Activated CD8-positive, alpha-beta memory T cell treated with anti-CD3 and anti-CD28 coated beads, Interleukin-2, amount 50 U/mL, for 24 hours (primary cell): ENCODE measurements around the gene ZBTB26.
A peak's percentile ranks its signal among the peaks of the same experiment; 100 is the strongest.

Source experiments
- DNase-seq: peaks from one replicate; pipeline ENCODE4 v3.0.0-alpha.2; 2020; ENCODE audit errors: extremely low read depth

ZBTB26 gene, protein sequence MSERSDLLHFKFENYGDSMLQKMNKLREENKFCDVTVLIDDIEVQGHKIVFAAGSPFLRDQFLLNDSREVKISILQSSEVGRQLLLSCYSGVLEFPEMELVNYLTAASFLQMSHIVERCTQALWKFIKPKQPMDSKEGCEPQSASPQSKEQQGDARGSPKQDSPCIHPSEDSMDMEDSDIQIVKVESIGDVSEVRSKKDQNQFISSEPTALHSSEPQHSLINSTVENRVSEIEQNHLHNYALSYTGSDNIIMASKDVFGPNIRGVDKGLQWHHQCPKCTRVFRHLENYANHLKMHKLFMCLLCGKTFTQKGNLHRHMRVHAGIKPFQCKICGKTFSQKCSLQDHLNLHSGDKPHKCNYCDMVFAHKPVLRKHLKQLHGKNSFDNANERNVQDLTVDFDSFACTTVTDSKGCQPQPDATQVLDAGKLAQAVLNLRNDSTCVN

DNA sequence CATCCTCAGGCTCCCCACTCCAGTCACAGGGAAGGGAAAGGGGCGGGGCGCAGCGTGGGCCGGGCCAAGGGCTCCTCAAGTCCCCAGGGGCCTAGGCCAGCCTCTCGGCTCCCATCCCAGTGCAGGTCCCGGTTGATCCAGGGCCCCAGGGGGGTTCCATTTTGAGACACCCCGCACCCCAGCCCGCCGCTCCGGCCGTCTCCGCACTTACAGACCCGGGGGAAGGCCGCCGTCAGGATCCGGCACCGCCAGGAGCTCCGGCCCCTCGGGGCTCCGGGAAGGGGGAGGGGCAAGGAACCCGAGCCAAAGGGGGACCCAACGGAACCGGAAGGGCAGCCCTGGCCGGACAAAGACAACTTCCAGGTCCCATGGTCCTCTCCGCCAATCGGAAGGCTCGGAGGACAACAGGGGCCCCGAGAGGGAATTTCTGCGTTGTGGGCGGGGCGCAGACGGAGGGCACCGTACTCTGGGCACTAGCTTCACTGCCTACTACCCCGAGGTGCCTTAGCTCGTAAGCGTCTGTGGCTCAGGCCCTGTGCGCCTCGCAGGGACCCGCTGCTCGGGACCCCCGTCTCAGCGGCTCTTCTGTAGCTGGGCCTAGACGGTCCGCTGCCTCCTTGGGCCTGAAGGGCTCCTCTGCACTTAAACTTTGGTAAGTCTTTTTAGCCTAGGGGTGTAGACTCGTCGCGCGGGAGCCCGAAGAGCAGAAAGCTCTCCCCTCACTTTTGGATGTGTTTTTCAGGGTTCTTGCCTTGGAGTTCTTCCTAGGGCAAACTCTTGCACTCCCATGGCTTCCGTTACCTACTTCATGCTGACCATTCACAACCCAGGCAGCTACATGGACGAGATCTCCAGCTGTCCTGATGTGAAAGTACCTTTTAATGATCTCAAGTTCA, at the start of gene ZBTB26:
TSS of gene ZBTB26 (minus strand) at position 287 of the 896 bp plus-strand sequence. CDS start 11,578 bp downstream, outside the sequence.
- peak; percentile 85 for DNase-seq

DNA sequence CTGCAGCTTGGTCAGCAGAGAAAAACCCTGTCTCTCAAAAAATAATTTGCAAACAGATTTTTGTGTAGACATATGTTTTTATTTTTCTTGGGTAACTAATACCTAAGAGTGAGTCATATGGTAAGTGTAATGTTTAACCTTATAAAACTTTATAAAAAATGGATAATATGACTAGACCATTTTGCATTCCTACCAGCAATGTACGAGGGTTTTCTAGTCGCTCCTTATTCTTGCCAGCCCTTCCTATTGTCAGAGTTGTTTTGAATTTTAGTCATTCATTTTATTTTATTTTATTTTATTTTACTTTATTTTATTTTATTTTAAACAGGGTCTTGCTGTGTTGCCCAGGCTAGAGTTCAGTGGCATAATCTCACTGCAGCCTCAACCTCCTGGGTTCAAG, 47.3 kb upstream of the ZBTB26 start:
- DNase-seq, result no peak

DNA sequence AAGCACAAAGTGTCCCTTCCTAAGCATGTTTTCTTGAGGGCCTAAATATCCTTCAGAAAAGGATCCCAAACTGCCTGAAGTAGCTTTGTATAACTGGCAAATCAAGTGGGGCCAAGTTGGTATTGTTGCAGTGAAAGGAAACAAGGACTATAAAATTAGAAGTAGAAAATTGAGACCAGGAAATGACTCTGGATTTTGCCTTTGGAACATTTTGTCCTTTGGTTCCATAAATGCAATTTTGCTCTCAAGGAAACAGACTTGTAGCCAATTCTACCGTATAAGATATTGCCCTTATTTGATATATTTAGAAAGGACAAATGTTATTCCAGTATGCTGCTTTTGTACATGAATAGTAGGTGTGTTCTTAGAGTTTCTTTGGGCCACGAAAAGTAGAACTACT, 43.9 kb upstream of the ZBTB26 start:
- DNase-seq, result no peak

GRCh38 chr9:122961139-122961538, 29.8 kb upstream of the ZBTB26 start:
- no peak for DNase-seq

DNA sequence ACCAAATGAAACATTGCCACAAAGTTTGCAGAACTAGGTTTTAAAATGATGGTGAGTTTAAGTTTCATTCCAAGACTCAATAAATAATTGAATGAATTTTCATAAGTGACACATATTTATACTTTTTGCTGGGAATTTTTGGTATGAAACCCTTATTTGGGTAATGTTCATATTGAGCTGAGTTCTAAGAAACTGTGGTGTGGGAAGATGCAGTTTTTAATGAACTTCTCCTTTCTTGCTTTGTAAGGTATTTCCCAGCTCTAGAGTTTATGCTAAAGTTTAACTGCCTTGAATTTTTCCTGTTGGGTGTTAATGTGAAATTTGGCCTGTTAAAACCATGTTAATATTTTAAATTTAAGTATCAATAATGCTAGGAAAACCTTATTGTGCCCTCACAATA, 24.6 kb upstream of the ZBTB26 start:
- DNase-seq, result no peak

DNA sequence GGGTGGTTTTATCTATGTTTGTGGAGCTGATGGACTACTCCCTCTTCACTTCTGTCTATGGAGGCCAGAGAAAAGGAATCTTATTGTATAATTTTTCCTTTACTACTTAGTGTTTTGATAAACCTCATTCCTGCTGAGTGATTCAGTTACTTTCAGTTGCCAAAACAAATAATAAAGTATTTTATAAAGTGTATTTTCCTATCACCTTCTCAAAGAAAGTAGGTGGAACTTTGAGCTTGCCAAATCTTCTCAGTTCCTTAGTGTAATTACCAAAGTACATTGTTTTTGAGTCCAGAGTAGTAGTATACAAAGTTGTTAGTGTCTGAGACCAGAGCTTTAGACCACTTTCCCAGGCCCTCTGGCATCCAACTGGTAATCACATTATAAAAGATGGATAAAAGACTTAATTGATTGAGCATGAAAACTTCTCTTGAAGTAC, 23.0 kb upstream of the ZBTB26 start:
- no peak for DNase-seq

GRCh38 chr9:122951056-122951455, 19.7 kb upstream of the ZBTB26 start:
- no peak for DNase-seq

GRCh38 chr9:122950263-122950662, 19.0 kb upstream of the ZBTB26 start:
- no peak for DNase-seq

DNA sequence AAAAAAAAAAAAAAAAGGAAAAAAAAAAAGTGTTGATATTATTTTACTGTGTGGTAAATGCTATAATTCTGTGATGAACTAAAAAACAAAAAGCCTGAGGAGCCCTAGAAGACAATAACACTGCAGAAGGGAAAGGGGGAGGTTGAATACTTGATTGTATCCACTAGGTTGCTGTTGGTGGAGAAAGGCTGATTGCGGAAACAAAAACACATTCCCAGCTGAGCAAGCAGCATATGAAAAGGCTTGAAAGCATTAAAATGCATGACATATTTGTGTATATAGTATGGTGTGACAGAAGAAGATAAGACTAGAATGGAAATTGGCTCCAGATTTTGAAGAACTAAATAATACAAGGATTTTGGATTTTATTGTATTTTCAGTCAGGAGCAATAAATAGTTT, 18.4 kb upstream of the ZBTB26 start:
- no peak for DNase-seq

- no peak for DNase-seq
Measured at GRCh38 chr9:122948313-122948712, 17.0 kb upstream of the ZBTB26 start.

- no peak for DNase-seq
Measured at GRCh38 chr9:122946461-122947005, 15.2 kb upstream of the ZBTB26 start.

- DNase-seq, result no peak
Measured at GRCh38 chr9:122944960-122945888, 13.9 kb upstream of the ZBTB26 start.

DNA sequence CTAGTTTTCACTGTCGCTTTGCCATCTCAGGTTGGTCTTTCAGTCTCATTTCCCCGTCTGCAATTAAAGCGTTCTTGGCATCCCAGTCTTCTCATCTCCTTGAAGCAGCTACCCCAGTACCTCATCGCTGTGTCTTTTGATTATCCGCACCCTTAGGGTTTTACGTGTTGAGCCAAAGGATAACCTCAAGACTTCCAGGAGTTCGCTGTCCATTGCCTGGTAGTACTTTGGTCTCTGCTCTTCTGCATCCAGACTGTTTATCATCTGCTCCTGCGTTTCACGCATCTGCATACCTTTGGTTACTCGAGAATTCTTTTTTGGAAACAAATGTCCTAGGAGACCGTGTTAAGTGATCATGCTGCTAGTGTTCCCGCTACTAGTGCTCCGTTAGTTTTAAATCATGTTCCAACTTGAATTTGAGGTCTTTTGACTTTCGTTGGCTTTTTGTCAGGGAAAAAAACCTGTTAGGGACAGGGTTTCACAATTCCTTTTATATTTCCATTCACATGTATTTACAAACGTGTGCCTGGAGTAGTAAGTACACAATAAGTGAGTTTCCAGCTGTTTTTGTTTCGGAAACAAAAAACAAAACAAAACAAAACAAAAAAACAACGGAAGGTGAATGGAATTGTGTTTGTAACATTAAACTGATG, 10.4 kb upstream of the ZBTB26 start:
- DNase-seq, result no peak

DNA sequence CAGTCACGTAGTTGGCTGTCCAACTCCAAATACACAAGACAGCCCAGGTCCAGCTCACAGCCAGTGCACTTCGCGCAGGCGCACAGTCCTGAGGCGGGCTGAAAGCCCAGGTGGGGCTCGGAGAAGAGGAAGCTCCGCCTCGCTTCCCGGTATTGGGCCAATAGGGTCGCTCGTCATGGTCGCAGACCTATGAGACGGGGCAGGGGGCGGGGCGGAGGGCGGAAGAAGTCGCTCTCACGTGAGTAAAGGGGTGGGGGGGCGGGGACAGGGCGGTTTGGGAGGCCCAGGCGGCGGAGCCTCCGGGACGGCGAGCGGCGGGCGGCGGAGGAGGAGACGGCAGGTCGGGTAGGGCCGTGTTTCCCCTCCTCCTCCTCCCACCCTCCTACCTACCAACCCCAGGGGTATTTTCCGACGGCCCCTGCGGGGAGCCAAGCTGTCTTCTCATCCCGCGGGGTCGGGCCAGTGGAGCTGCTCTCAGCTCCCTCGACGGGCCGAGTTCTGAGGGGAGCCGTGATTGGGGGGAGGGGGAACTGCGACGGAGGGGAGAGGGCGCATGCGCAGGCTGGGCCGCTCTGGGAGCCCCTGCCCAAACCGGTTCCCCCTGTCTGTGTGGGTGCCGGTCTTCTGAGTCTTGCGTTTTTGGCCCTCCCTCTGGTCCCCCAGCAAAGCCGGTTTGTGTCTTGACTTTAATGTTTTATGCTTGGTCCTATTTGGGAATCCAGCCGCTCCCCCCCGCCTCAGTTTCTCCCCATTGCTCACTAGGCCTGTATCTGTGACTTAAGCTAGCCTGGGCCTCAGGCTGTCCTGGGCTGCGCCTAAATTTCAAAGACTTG, 9.7 kb upstream of the ZBTB26 start, which contains the start of gene RABGAP1:
TSS of gene RABGAP1 (plus strand) at position 272 of the 833 bp plus-strand sequence. CDS start 16,040 bp downstream, outside the sequence.
- peak; percentile 97 for DNase-seq

GRCh38 chr9:122940454-122940748, 9.1 kb upstream of the ZBTB26 start:
- no peak for DNase-seq

DNA sequence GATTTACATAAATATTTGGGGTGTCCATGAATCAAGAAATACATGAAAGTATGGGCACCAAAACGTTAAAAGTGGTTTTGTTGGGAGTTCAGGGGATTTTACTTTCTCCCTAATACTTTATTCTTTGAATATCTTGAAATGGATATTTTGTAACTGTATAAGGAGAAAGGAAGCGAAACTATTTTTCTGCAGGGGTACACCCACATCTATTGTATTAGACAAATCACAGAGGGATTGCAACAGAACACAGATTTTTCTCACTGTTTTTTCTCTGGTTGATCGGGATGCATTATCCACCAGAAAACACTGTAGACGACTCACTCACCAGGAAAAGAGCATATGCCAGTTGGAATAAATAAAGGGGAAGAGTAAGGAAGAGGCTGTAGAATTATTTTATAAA, 8.3 kb upstream of the ZBTB26 start:
- no peak for DNase-seq

DNA sequence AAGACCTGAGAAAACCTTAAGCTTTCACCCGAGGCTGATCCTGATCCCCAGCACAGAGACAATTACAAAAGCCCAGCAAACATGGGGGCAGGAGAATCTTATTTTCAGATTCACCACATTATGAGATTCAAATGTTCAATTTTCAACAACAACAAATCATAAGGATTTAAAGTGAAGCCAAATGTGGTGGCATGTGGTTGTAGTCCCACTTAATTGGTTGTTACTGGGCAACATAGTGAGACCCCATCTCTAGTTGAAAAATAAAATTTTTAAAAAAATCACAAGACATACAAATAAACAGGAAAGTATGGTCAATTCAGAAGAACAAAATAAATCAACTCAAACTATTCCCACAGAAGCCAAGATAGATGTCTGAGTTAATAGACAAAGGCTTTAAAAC, 5.6 kb upstream of the ZBTB26 start:
- no peak for DNase-seq

DNA sequence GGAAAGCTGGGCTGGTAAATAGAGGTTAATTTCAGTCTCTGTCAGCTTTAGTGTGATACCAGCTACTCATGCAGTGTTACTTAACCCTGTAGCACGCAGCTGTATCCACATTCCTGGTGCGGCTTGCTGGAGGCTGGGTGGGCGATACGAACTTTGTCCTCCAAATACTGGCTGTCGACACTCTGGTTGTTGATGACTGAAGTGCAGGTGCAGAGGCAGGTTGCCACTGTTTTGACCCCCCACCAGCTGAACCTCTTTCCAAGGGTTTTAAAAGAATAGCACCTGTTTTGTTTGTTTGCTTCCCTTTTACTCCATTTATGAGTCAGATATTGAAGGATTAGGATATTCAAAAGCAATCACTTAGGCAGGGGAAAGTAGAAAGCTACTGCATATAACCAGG, 5.2 kb upstream of the ZBTB26 start:
- no peak for DNase-seq

DNA sequence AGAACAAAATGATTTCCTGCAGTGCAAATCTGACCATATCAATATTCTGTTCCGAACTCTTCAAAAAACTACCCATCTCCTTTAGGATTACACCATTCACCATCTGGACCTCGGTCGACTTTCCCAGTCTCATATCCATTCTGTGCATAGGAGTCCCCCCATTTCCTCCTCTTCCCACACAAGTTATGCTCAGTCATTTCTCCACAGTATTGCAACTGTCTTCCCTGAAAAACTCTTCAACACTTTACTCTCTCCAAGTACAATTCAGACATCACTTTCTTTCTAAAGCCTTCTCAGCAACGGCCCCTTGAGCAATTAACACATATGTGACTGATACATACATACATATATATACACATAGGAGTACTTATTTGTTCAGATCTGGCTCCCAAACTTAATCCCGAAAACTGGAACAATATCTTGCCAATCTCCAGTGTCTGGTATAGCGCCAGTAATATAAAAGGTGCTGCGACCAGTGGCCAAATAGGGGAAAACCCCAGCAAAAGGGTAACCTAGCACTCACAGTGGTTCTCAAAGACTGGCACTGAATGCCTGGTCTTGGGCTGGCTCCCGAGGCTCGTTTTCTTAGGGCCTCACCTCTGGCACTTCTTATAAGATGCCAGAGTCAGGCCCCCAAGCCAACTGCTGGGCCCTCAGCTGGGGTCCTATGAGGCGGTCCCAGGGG, 629 bp downstream of the ZBTB26 start:
- DNase-seq, result no peak
